NB4 (cell line): ENCODE results near the gene FRY.

Experiments used
- DNase-seq: peaks from one replicate; pipeline ENCODE4 v3.0.0; 2010; ENCODE audit warnings: low read depth
- H3K4me3 ChIP-seq: one replicate; pipeline ENCODE4 v1.5.1; 2011; ENCODE audit warnings: mild to moderate bottlenecking, low read depth, low read length, moderate library complexity
- MYC ChIP-seq: IDR thresholded peaks from 2 replicates; pipeline ENCODE4 v1.6.1; 2011; ENCODE audit warnings: low read depth, low read length
- POLR2A ChIP-seq: IDR thresholded peaks from 2 replicates; pipeline ENCODE4 v1.6.1; 2011; ENCODE audit warnings: mild to moderate bottlenecking; ENCODE audit not compliant: insufficient read length; ENCODE audit errors: extremely low read depth
- TF ChIP-seq, protein P1 (sequence below): IDR thresholded peaks from one replicate; pipeline ENCODE4 v1.5.1; 2012; ENCODE audit warnings: low read depth, low read length
- TF ChIP-seq, protein P2 (sequence below): IDR thresholded peaks from 2 replicates; pipeline ENCODE4 v1.6.1; 2011; ENCODE audit warnings: low read depth, low read length

FRY gene

DNA sequence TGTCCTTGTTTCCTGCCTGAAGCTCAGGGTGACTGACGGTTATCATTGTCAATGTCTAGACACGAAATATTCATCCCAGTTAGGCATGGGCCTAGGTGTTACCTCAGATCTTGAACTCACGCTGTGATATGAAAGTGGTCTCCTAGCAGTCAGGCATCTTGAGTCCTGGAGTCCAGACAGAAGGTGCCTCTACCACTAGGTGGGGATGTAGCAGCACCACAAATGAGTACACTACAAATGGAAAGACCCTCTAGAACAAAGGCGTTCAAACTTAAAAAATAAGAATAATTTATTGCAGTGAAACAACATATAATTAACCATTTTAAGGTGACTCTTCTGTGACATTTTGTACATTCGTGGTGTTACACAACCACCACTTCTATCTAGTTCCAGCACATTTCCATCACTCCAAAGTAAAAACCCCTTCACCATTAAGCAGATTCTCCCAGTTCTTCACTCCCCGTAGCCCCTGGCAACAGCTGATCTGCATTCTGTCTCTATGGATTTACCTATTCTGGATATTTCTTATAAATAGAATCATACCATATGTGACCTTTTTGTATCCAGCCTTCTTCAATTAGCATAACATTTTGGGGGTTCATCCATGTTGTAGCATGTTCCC is 11.9 kb upstream of the FRY start:
- no peak for TF ChIP-seq MYC
- TF ChIP-seq, protein P1, sequence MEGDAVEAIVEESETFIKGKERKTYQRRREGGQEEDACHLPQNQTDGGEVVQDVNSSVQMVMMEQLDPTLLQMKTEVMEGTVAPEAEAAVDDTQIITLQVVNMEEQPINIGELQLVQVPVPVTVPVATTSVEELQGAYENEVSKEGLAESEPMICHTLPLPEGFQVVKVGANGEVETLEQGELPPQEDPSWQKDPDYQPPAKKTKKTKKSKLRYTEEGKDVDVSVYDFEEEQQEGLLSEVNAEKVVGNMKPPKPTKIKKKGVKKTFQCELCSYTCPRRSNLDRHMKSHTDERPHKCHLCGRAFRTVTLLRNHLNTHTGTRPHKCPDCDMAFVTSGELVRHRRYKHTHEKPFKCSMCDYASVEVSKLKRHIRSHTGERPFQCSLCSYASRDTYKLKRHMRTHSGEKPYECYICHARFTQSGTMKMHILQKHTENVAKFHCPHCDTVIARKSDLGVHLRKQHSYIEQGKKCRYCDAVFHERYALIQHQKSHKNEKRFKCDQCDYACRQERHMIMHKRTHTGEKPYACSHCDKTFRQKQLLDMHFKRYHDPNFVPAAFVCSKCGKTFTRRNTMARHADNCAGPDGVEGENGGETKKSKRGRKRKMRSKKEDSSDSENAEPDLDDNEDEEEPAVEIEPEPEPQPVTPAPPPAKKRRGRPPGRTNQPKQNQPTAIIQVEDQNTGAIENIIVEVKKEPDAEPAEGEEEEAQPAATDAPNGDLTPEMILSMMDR, result peak; percentile 95
- H3K4me3 ChIP-seq, result no peak overlapping the region
- peak; percentile 89 for DNase-seq

DNA sequence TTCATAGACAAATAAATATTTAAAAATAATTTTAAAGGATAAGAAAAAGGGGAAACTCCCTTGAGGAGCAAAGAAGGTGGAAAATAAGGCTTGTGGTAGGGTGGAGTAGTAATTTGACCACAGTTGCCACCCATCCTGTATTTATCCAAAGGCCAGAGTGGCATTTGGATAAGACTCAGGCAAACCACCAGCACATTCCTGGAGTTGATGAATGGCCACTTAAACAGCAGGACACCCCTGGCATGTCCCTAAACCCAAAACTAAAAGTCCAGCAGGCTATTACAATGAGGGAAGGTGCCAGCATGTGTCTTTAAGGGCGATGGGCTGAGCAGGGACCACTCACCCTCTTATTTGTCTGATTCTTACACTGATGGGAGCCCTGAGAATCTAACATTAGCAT is 9.8 kb upstream of the FRY start:
- TF ChIP-seq, protein P1, result no peak
- no peak for TF ChIP-seq MYC
- TF ChIP-seq, protein P2, sequence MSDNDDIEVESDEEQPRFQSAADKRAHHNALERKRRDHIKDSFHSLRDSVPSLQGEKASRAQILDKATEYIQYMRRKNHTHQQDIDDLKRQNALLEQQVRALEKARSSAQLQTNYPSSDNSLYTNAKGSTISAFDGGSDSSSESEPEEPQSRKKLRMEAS, result no peak
- TF ChIP-seq POLR2A, result no peak
- no peak overlapping the region for H3K4me3 ChIP-seq
- no peak for DNase-seq

DNA sequence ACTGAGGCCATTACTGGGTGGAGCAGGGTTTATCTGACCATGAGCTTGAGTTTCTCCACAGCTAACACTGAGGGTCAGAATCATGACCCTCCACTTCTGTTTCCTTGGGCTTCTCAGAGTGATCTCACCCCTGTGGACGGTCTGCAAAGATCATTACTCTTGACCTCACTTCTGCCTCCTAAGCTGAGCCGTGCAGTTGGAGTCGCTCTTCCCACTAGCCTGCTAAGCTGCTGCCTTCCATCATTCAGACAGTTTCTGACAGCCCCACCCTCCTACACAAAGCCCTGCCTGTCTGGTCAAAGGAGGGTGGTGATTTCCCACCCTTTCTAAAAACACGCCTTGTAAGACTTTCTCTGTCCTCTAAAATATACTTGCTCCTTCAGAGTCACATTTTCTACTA is 9.3 kb upstream of the FRY start:
- no peak for DNase-seq
- TF ChIP-seq POLR2A (no peak), MYC (no peak)
- TF ChIP-seq, protein P1, result no peak
- H3K4me3 ChIP-seq, result no peak overlapping the region

DNA sequence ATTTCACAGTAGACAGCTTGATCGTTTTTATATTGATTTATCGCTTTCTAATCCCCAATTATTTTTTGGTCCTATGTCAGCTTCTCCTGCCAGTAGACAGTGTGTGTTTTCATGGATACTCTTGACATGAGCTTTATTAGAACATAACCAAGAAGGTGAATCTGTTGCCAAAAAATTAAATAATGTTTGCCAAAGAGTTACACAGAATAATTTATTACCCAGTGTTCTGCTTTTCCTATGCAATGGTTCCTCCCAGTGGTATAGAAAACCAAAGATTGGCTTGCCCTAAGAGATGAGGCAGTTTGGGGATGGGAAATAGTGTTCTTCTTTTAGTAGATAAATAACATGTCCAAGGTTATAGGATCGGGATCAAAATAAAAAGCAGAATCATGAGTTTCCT is 8.5 kb upstream of the FRY start:
- no peak for DNase-seq
- H3K4me3 ChIP-seq, result no peak overlapping the region
- TF ChIP-seq, protein P1, result no peak
- TF ChIP-seq MYC, result no peak

DNA sequence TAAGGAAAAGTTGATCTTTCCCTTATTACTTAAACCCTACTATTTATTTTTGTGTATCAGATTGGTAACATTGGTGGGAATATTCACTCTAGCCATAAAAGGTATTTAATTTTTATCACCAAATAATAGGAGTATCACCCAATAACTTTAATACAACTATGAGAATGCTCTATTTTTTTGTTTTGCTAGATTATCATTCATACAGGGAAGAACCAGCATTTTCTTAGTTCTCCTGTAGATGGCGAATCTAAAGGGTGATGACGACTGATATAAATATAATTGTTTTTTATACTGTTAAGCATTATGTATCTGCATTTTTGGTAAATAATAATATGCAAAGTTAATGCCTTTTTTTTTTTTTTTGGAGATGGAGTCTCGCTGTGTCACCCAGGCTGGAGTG is 7.9 kb upstream of the FRY start:
- H3K4me3 ChIP-seq, result no peak overlapping the region
- peak; percentile 40 for DNase-seq
- TF ChIP-seq, protein P2, result no peak
- TF ChIP-seq, protein P1, result peak; percentile 41
- TF ChIP-seq POLR2A (no peak), MYC (no peak)

DNA sequence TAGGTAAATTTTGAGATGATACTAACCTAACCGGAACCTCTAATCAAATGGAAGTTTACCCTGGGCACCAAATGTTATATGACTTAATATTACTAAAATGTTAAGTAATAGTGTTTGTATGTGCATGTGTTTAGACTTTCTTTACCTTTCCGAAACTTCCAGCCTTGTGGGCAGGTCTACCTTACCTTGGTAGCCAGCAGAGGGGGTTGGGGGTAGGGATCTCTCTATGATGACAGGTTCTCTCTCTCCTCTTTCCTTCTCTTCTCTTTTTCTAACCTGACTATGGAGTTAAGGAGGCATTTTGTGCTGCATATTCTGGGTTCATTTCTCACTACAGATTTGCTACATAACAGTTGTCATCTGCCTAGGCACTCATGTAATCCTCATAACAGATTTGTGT is 6.8 kb upstream of the FRY start:
- no peak for DNase-seq

More for the DNA sequence above, 6.8 kb upstream of the FRY start:
- TF ChIP-seq, protein P1, result no peak
- TF ChIP-seq, protein P2, result no peak
- TF ChIP-seq MYC (no peak), POLR2A (no peak)
- H3K4me3 ChIP-seq, result no peak overlapping the region
